HG02852 (cell line): ENCODE measurements around the gene CES5A.
"Not testable (repeated sequence)": the region's sequence is repeated elsewhere in the genome, so short reads cannot be mapped to it uniquely, and the experiment has no call there.

Experiments
- ATAC-seq: cut with Tn5 transposase; IDR thresholded peaks from one replicate; pipeline ENCODE4 v1.9.1; 2021; ENCODE audit warnings: mild to moderate bottlenecking, moderate library complexity; ENCODE audit not compliant: unreplicated experiment

CES5A gene

GRCh38 chr16:55832425-55832772, 42.8 kb downstream of the CES5A start:
- ATAC-seq: no peak

GRCh38 chr16:55830658-55831294, 44.4 kb downstream of the CES5A start:
- ATAC-seq: no peak

GRCh38 chr16:55829232-55829631, 45.9 kb downstream of the CES5A start:
- not testable (repeated sequence) for ATAC-seq

GRCh38 chr16:55828680-55829079, 46.5 kb downstream of the CES5A start:
- no peak for ATAC-seq

GRCh38 chr16:55825115-55825728, 50.0 kb downstream of the CES5A start:
- no peak for ATAC-seq

- no peak for ATAC-seq
Measured at GRCh38 chr16:55824473-55825000, 50.6 kb downstream of the CES5A start.

GRCh38 chr16:55822280-55822810, 52.8 kb downstream of the CES5A start:
- no peak for ATAC-seq

- ATAC-seq: no peak
Measured at GRCh38 chr16:55821210-55821609, 54.0 kb downstream of the CES5A start.

- ATAC-seq: no peak
Measured at GRCh38 chr16:55820615-55821014, 54.6 kb downstream of the CES5A start.

GRCh38 chr16:55817236-55817912, 57.8 kb downstream of the CES5A start:
- ATAC-seq: no peak

- not testable (repeated sequence) for ATAC-seq
Measured at GRCh38 chr16:55816222-55816621, 59.0 kb downstream of the CES5A start.

GRCh38 chr16:55815320-55815719, 59.9 kb downstream of the CES5A start:
- ATAC-seq: no peak

GRCh38 chr16:55814174-55814573, 61.0 kb downstream of the CES5A start:
- ATAC-seq: not testable (repeated sequence)

GRCh38 chr16:55813730-55814129, 61.4 kb downstream of the CES5A start:
- not testable (repeated sequence) for ATAC-seq

- ATAC-seq: no peak
Measured at GRCh38 chr16:55812951-55813350, 62.2 kb downstream of the CES5A start.

- ATAC-seq: no peak
Measured at GRCh38 chr16:55811811-55812210, 63.4 kb downstream of the CES5A start.

GRCh38 chr16:55810451-55810961, 64.7 kb downstream of the CES5A start:
- ATAC-seq: no peak

GRCh38 chr16:55809851-55810250, 65.3 kb downstream of the CES5A start:
- ATAC-seq: no peak

GRCh38 chr16:55809386-55809785, 65.8 kb downstream of the CES5A start:
- no peak for ATAC-seq

GRCh38 chr16:55808286-55808685, 66.9 kb downstream of the CES5A start:
- ATAC-seq: not testable (repeated sequence)

GRCh38 chr16:55805104-55805503, 70.1 kb downstream of the CES5A start:
- not testable (repeated sequence) for ATAC-seq
